DMS114 treated with DMSO at 0.1 percent for 48 hours (cell line): ENCODE measurements around the gene NPPB.

Source experiments
- DNase-seq: peaks from one replicate; lab custom pipeline; 2025; ENCODE audit not compliant: unreplicated experiment; lab: John Stamatoyannopoulos, UW

Gene NPPB

GRCh38 chr1:11881749-11882441 is 23.1 kb upstream of the NPPB start:
- no peak for DNase-seq

- no peak for DNase-seq
Observed at GRCh38 chr1:11880911-11881748, 22.4 kb upstream of the NPPB start.

GRCh38 chr1:11880181-11880575 is 21.4 kb upstream of the NPPB start:
- DNase-seq: no peak

- no peak for DNase-seq
Observed at GRCh38 chr1:11879311-11880180, 20.8 kb upstream of the NPPB start.

GRCh38 chr1:11878891-11879190 is 20.1 kb upstream of the NPPB start:
- no peak for DNase-seq

- no peak for DNase-seq
Observed at GRCh38 chr1:11878081-11878890, 19.5 kb upstream of the NPPB start.

GRCh38 chr1:11877074-11877473 is 18.3 kb upstream of the NPPB start:
- DNase-seq: no peak

GRCh38 chr1:11875094-11875493 is 16.3 kb upstream of the NPPB start:
- DNase-seq: no peak

GRCh38 chr1:11874624-11875023 is 15.9 kb upstream of the NPPB start:
- no peak for DNase-seq

GRCh38 chr1:11874258-11874562 is 15.5 kb upstream of the NPPB start:
- no peak for DNase-seq

- no peak for DNase-seq
Observed at GRCh38 chr1:11873395-11874257, 14.9 kb upstream of the NPPB start.

GRCh38 chr1:11872545-11872944 is 13.8 kb upstream of the NPPB start:
- no peak for DNase-seq

- DNase-seq: no peak
Observed at GRCh38 chr1:11869650-11870207, 11.0 kb upstream of the NPPB start.

- DNase-seq: no peak
Observed at GRCh38 chr1:11869104-11869503, 10.4 kb upstream of the NPPB start.

GRCh38 chr1:11868331-11868980 is 9.7 kb upstream of the NPPB start:
- DNase-seq: no peak

GRCh38 chr1:11862890-11863289 is 4.1 kb upstream of the NPPB start:
- no peak for DNase-seq

- no peak for DNase-seq
Observed at GRCh38 chr1:11860587-11860986, 1.8 kb upstream of the NPPB start.

- DNase-seq: no peak
Observed at GRCh38 chr1:11860083-11860482, 1.3 kb upstream of the NPPB start.
